Spleen (tissue), 11 donors: ENCODE measurements around the gene S100A4. TPM values are rescaled to one million over a fixed set of nuclear protein-coding genes. Genes with fewer than 3 reads are reported as not detected.

ENCODE experiments used
- DNase-seq: peaks from one replicate; pipeline ENCODE4 v3.0.0-alpha.2; 2020
- H3K27ac ChIP-seq, 8 donors: fragments of 200-600 bp; sonication (generic) in 7 of 8; 1 replicate in 4 of 8; 2 replicates in 4 of 8; pipeline versions ENCODE4 v1.5.0 to v1.8.0; 2016 to 2021; ENCODE audit warnings: inconsistent platforms in 4 of 8, mild to moderate bottlenecking in 4 of 8, moderate library complexity in 1 of 8
- H3K27me3 ChIP-seq, 7 donors: fragments of 200-600 bp; sonication (generic) in 6 of 7; replicated peaks in 1 of 7; 1 replicate in 4 of 7; 2 replicates in 3 of 7; pipeline versions ENCODE4 v1.5.0 to v1.8.0; 2016 to 2021; ENCODE audit warnings: inconsistent platforms in 3 of 7, mild to moderate bottlenecking in 1 of 7
- H3K36me3 ChIP-seq, 6 donors: fragments of 200-600 bp; sonication (generic) in 5 of 6; 1 replicate in 4 of 6; 2 replicates in 2 of 6; pipeline versions ENCODE4 v1.5.0 to v1.8.0; 2016 to 2021; ENCODE audit warnings: inconsistent platforms in 2 of 6
- H3K4me1 ChIP-seq, 6 donors: fragments of 200-600 bp; sonication (generic) in 5 of 6; 1 replicate in 3 of 6; 2 replicates in 3 of 6; pipeline versions ENCODE4 v1.5.0 to v1.8.0; 2016 to 2021; ENCODE audit warnings: inconsistent platforms in 3 of 6
- H3K4me3 ChIP-seq, 8 donors: fragments of 200-600 bp; sonication (generic) in 7 of 8; 1 replicate in 4 of 8; 2 replicates in 4 of 8; pipeline versions ENCODE4 v1.5.0 to v1.8.0; 2016 to 2021; ENCODE audit warnings: inconsistent platforms in 4 of 8, mild to moderate bottlenecking in 4 of 8, moderate library complexity in 2 of 8
- H3K9me3 ChIP-seq, 8 donors: fragments of 200-600 bp; sonication (generic) in 7 of 8; 1 replicate in 4 of 8; 2 replicates in 4 of 8; pipeline versions ENCODE4 v1.5.0 to v1.8.0; 2016 to 2021; ENCODE audit warnings: inconsistent platforms in 4 of 8
- CTCF ChIP-seq, 11 experiments: fragments of 200-600 bp in 7 of 11; fragments of 450-650 bp in 4 of 11; sonication (generic) in 4 of 11; IDR thresholded peaks in 8 of 11; conservative IDR thresholded peaks in 3 of 11; 1 replicate in 7 of 11; 2 replicates in 4 of 11; pipeline versions ENCODE4 v1.4.0 to v1.8.0; 2016 to 2021; ENCODE audit warnings: antibody characterized with exemption in 11 of 11, inconsistent platforms in 4 of 11, mild to moderate bottlenecking in 1 of 11
- POLR2A ChIP-seq, 3 donors: fragments of 450-650 bp; IDR thresholded peaks; one replicate each; pipeline ENCODE4 v1.5.1; 2017; ENCODE audit warnings: antibody characterized with exemption in 3 of 3, mild to moderate bottlenecking in 1 of 3
- POLR2AphosphoS5 ChIP-seq, 3 donors: sonication (generic); formaldehyde crosslinking; IDR thresholded peaks; one replicate each; pipeline ENCODE4 v1.5.1; 2017; ENCODE audit warnings: antibody characterized with exemption in 3 of 3
- WGBS, 5 donors: extraction: QIAGEN DNeasy Blood & Tissue Kit in 3 of 5; methylation state at CpG; one replicate each; pipeline versions ENCODE4 v1.1.5 to v1.1.7; 2013 to 2018; 5-methylcytosine and 5-hydroxymethylcytosine counted together
- intact Hi-C: fragments of 100-400 bp; cut with DNase I; formaldehyde crosslinking; loops from one replicate; pipeline ENCODE4 v1.15.0; 2023; ENCODE audit warnings: low total_unique reads
- polyA plus RNA-seq, 3 donors: library from polyadenylated mRNA; stranded (reverse); fragments of 200-250 nt; gene quantifications; one replicate each; pipeline ENCODE4 v1.2.1, GENCODE V29; 2013
- total RNA-seq, 7 donors: library from RNA; depleted of rRNA in 3 of 7; stranded (reverse); fragments of >200 nt in 3 of 7; fragmentation: NEBNext Ultra II Directional in 4 of 7; extraction: Animal tissue kit (Norgen Biotek cat#: 25700) in 4 of 7; gene quantifications; one replicate each; pipeline versions ENCODE4 v1.1.0 to v1.2.1, GENCODE V29; 2016 to 2021
- donor health status: healthy with polysubstance abuse.
- donor health status: DM: no; HTN: no; CAD: no; lungs with moderate emphysema.
- donor health status: DM: no; HTN: no; CAD: no.
- donor health status: Bipolar disorder and iron deficiency.
- donor health status: healthy.
- donor health status: DM: no; HTN: no; CAD: no.
- donor health status: DM: yes; HTN: yes; CAD: no.

Gene S100A4
- total and polyA plus RNA-seq, 10 donors = 161 to 755 (median 321) TPM

DNA sequence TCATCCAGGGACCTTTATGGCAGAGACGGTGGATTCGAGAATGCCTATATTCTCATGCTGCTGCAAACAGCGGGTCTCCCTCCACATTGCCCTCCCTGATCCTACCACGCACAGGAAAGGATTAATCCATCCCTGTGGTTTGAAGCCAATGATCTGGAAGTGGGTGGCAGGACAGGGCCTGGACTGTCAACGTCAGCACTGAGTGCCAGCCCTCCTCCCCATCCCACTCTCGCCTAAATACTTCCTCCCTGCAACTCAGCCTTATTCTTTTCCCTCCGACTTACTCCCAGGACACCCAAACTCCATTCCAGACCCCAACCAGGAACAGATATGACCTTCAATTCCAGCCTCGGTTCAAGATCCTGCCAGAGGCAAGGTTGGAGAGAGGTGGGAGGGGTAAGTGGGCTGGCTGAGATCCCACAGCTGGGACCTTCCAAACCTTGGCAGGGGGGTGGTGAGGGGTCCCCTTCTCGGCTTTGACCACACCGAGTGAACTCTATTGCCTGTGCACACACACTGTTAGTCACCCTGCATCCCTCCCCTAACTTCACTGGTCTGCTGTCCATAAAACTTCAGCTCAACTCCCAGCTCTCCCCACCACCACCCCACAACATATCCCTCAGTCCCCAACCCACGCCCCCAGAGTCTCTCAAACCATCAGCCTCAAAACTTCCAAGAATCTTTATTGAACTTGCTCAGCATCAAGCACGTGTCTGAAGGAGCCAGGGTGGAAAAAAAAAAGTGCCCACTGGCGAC lies 2.5 kb downstream of the S100A4 start:
- Histone ChIP-seq H3K36me3 (peaks cover 0 to 26% (median 0%) of the 10 kb centered on the region in 6 donors), H3K9me3 (no peaks in the 10 kb centered on the region), H3K27me3 (no peaks in the 10 kb centered on the region), H3K4me3 (peak overlapping the region in 3 of 8 donors; percentile 57 to 76 (median 60)), H3K4me1 (peaks cover 30 to 87% (median 74%) of the 10 kb centered on the region in 6 donors), H3K27ac (peak overlapping the region in 7 of 8 donors; percentile 46 to 93 (median 84))
- DNase-seq = peak; percentile 16
- intact Hi-C loops = no loop called here
- TF ChIP-seq POLR2A (IDR thresholded peaks at IDR 0.05) (no peak), POLR2AphosphoS5 (IDR thresholded peaks at IDR 0.05) (peak in 2 of 3 donors; percentile 15 to 26)
- WGBS, 5 donors = 66 to 80% (median 79%) methylated on average over 13 of the region's 13 CpGs

DNA sequence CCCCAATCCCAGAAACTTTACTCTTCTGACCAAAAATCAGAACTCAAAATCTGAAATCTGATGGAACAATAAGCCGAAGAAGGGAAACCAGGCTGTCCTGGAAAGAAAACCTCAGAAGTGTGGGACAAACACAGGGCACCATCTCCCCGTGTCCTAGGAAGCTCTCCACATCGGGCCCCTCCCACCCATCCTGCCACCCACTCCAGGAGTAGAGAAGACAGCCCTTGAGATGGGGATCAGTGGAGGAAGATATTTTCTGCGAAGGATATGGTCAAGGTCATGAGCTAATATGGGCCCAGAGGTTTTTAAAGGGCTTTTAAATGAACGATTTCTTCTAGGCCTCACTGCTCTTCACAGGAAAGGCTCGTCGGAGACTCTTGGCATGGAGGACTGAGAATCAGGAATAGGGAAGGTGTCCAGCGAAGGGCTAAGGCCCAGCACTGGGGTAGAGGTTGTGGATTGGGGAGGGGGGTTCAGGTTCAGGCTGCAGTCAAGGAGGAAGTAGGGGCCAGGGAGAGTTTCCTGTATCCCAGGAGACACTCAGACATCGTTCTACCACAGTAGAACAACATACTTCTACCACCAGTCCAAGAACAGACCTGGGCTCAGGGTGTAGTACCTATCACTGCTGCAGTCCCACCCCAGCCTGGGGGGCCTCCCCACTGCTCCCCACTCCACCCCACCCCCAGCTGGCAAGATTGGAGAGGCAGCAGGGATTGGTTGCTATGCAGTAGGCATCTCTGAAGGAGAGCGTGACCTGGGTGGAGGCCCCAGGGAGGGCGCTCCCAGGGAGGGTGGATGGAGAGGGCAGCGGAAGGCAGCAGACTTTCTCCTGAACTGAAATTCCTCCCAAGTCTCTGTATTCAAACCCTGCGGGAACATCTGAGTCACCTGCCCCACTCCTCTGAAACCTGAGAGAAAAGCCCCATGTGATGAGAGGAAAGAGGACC lies 3.7 kb downstream of the S100A4 start:
- Histone ChIP-seq H3K4me1 (peaks cover 30 to 80% (median 71%) of the 10 kb centered on the region in 6 donors), H3K4me3 (peak overlapping the region in 1 of 8 donors; percentile 31), H3K9me3 (no peaks in the 10 kb centered on the region), H3K27ac (peak overlapping the region in 7 of 8 donors; percentile 70 to 93 (median 84)), H3K27me3 (no peaks in the 10 kb centered on the region), H3K36me3 (peaks cover 0 to 26% (median 0%) of the 10 kb centered on the region in 6 donors)
- DNase-seq = peak; percentile 68
- intact Hi-C loops = no loop called here
- no peak for TF ChIP-seq CTCF (IDR thresholded peaks at IDR 0.05 in 8 of 11, conservative IDR thresholded peaks at IDR 0.05 in 3 of 11)
- no peak for TF ChIP-seq POLR2AphosphoS5 (IDR thresholded peaks at IDR 0.05)
- no peak for TF ChIP-seq POLR2A (IDR thresholded peaks at IDR 0.05)
- 65 to 75% (median 74%) methylated on average over 13 of the region's 13 CpGs for WGBS, 5 donors

DNA sequence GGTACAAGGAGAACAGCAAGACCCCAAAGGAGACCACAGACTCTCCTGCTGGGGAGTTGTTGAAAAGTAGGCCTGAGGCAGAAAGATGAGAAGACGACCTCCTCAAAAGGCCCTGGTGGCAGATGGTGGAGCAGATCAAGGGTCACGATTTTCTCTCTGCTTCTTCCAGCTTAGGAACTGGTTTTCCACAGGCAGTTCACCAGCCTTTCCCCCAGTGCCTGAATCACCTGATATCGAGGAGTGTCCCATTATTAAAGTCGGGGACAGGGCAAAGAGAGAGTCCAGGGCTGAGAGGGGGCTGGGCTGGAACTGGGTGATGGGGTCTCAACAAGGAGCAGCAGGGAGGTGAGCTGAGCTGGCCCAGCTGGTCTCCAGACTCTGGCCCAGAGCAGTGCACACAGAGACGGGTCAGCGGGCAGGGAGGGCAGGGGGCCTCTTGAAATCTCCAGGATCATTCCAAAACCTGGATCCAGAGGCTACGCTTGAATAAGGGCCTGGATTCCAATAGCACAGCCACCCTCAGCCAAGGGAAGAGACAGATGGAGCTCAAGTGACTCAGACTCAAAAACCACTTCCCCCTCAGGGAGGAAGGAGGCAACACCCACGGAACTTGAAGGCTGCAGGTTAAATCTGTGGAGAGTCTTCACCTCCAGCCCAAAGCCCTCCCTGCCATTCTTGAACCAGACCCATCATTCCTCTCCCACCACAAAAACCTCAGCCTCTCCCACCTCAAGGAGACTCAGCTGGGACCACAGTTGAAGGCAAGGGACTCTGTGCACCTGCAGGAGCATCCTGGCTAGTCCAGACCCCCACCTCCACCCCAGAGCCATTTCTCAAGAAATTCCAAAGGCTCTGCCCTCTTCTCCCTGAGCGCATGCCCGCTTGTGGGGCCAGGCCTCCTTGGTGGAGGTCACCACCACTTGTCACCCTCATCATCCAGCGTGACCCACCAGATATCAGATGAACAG lies 4.9 kb downstream of the S100A4 start, which contains the start of gene S100A5:
Gene S100A5 (minus strand): TSS at position 541 of the 968 bp plus-strand sequence. CDS start 743 bp downstream, outside the sequence.
- H3K9me3 ChIP-seq = no peaks in the 10 kb centered on the region
- H3K4me3 ChIP-seq = peak within 1 kb of the TSS in 1 of 8 donors; percentile 31
- H3K36me3 ChIP-seq = peaks cover 0 to 26% (median 0%) of the 10 kb centered on the region in 6 donors
- peaks cover 29 to 78% (median 67%) of the 10 kb centered on the region in 6 donors for H3K4me1 ChIP-seq
- peak within 1 kb of the TSS; percentile 64 to 93 (median 78) for H3K27ac ChIP-seq
- DNase-seq = peak; percentile 82
- intact Hi-C loops = no loop called here
- H3K27me3 ChIP-seq = no peaks in the 10 kb centered on the region
- 69 to 73% (median 72%) methylated on average over 10 to 11 of the region's 11 CpGs for WGBS, 5 donors
- TF ChIP-seq POLR2A (IDR thresholded peaks at IDR 0.05) = no peak
- no peak for TF ChIP-seq CTCF (IDR thresholded peaks at IDR 0.05 in 8 of 11, conservative IDR thresholded peaks at IDR 0.05 in 3 of 11)
- TF ChIP-seq POLR2AphosphoS5 (IDR thresholded peaks at IDR 0.05) = peak in 1 of 3 donors; percentile 43
